Left lung (tissue), 10 donors: ENCODE results near the gene SELENOS. TPM values are rescaled to one million over a fixed set of nuclear protein-coding genes. Genes with fewer than 3 reads are reported as not detected.

Experiments used
- ATAC-seq: fragments of 200-7000 bp; cut with Tn5 transposase; one replicate; pipeline ENCODE4 v1.9.1; 2020; ENCODE audit warnings: moderate library complexity
- DNase-seq, 4 donors: peaks; one replicate each; pipeline ENCODE4 v3.0.0-alpha.2; 2013 to 2020
- H3K27ac ChIP-seq, 2 donors: fragments of 200-600 bp; sonication (generic) in 1 of 2; one replicate each; pipeline versions ENCODE4 v1.5.0 to v1.8.0; 2020 to 2021
- H3K27me3 ChIP-seq, 2 donors: fragments of 200-600 bp; sonication (generic) in 1 of 2; one replicate each; pipeline versions ENCODE4 v1.5.0 to v1.8.0; 2020 to 2021
- H3K36me3 ChIP-seq, 2 donors: fragments of 200-600 bp; sonication (generic) in 1 of 2; one replicate each; pipeline versions ENCODE4 v1.5.0 to v1.8.0; 2020 to 2021
- H3K4me1 ChIP-seq, 2 donors: fragments of 200-600 bp; one replicate each; pipeline ENCODE4 v1.8.0; 2021
- H3K4me3 ChIP-seq, 2 donors: fragments of 200-600 bp; sonication (generic) in 1 of 2; one replicate each; pipeline versions ENCODE4 v1.5.0 to v1.8.0; 2020 to 2021; ENCODE audit warnings: mild to moderate bottlenecking in 1 of 2
- H3K9me3 ChIP-seq, 2 donors: fragments of 200-600 bp; sonication (generic) in 1 of 2; one replicate each; pipeline versions ENCODE4 v1.5.0 to v1.8.0; 2020 to 2021
- intact Hi-C, 2 donors: fragments of 100-400 bp; cut with DNase I; formaldehyde crosslinking; loops; one replicate each; pipeline versions ENCODE4 v1.11.2 to v1.14.2; 2022
- polyA plus RNA-seq, 6 donors: library from polyadenylated mRNA; unstranded; fragments of 120-200 nt; gene quantifications; one replicate each; pipeline ENCODE4 v1.2.1, GENCODE V29; 2013; ENCODE audit not compliant: insufficient read length in 6 of 6
- total RNA-seq, 2 donors: library from RNA; stranded (reverse); fragmentation: NEBNext Ultra II Directional; extraction: Animal tissue kit (Norgen Biotek cat#: 25700); gene quantifications; one replicate each; pipeline ENCODE4 v1.2.1, GENCODE V29; 2021
- TF ChIP-seq, protein P1 (sequence below), 2 donors: fragments of 200-600 bp; sonication (generic) in 1 of 2; IDR thresholded peaks; one replicate each; pipeline versions ENCODE4 v1.5.0 to v1.8.0; 2021; ENCODE audit warnings: antibody characterized with exemption in 2 of 2
- donor health status: DM: no; HTN: yes; CAD: no.
- donor health status: DM: no; HTN: no; CAD: no.

SELENOS gene
- total and polyA plus RNA-seq, 8 donors, result 43.7 to 78.7 (median 49.0) TPM

DNA sequence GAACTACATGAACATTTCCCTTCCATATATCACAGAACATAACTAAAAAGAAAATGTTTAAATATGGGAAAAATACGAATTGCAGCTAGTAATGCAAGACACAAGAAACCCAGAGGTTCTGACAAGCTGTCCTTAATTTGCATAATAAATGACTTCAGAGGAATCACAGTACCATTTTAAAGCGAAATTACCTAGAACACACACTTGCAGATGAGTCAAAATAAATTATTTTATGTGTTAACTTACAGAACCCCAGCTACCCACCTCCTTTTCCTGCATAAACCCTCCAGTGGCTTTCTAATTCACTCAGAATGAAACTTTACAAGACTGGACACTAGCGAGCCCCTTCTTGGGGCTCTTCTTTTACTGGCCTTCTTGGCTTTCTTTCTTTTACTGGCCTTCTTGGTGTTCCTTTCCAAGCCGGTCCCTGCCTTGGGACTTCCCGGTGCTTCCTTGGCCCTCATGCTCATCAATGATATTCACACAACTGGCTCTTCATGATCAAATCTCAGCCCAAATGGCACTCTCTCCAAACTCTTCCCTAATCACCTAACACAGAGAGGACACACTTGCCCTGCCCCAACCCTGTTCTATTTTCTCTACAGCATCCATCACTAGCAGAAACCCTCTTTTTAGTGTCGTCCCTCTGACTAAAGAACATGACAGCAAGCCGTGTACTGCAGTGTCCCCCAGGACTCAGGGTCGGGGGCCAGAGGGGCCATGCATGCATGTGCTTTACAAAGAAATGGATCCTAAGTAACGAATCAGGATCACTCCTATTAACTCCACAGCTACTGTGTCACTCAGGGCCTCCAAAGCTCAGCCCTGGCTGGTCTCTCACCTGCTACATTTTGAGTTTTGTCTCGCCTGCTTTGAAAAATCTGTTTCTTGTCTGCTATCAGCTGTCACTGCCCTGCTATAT is 30.2 kb downstream of the SELENOS start:
- peak overlapping the region in 1 of 2 donors; percentile 60 for H3K27ac ChIP-seq

DNA sequence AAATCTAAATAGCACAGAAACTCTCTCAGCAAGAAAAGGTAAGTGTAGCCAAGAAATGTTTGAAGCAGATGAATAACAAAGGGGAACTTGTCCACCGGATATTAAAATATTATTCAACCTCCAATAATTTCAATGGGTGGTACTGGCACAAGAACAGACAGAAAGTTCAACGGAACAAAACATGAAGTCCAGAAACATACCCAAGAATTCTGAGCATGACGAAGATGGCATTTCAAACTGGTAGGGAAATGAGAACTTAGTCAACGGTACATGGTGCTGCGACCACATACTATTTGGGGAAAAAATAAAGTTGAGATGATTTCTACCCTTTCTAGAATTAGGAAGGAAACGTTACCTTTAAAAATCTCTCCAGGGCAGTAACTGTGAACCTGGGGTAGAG is 30.9 kb downstream of the SELENOS start:
- Histone ChIP-seq H3K4me1 (peaks cover 58 to 94% of the 10 kb centered on the region in 2 donors), H3K36me3 (no peaks in the 10 kb centered on the region), H3K4me3 (no peak overlapping the region), H3K27ac (peak overlapping the region in 1 of 2 donors; percentile 60), H3K9me3 (no peaks in the 10 kb centered on the region), H3K27me3 (no peaks in the 10 kb centered on the region)
- ATAC-seq, result no peak
- TF ChIP-seq, protein P1, sequence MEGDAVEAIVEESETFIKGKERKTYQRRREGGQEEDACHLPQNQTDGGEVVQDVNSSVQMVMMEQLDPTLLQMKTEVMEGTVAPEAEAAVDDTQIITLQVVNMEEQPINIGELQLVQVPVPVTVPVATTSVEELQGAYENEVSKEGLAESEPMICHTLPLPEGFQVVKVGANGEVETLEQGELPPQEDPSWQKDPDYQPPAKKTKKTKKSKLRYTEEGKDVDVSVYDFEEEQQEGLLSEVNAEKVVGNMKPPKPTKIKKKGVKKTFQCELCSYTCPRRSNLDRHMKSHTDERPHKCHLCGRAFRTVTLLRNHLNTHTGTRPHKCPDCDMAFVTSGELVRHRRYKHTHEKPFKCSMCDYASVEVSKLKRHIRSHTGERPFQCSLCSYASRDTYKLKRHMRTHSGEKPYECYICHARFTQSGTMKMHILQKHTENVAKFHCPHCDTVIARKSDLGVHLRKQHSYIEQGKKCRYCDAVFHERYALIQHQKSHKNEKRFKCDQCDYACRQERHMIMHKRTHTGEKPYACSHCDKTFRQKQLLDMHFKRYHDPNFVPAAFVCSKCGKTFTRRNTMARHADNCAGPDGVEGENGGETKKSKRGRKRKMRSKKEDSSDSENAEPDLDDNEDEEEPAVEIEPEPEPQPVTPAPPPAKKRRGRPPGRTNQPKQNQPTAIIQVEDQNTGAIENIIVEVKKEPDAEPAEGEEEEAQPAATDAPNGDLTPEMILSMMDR (IDR thresholded peaks at IDR 0.05), result no peak
- intact Hi-C loops, result loop anchor here in 1 of 2 donors (10.0 kb wide), 1 partner anchor 52 kb away; no protein-coding TSS in a partner anchor
- no peak for DNase-seq

More for the DNA sequence above, 30.2 kb downstream of the SELENOS start:
- intact Hi-C loops, result loop anchor here in 1 of 2 donors (10.0 kb wide), 1 partner anchor 52 kb away; no protein-coding TSS in a partner anchor
- Histone ChIP-seq H3K27me3 (no peaks in the 10 kb centered on the region), H3K36me3 (no peaks in the 10 kb centered on the region), H3K4me3 (no peak overlapping the region), H3K4me1 (peaks cover 53 to 87% of the 10 kb centered on the region in 2 donors), H3K9me3 (no peaks in the 10 kb centered on the region)
- ATAC-seq (no peak), DNase-seq (no peak)
- TF ChIP-seq, protein P1 (IDR thresholded peaks at IDR 0.05), result no peak

DNA sequence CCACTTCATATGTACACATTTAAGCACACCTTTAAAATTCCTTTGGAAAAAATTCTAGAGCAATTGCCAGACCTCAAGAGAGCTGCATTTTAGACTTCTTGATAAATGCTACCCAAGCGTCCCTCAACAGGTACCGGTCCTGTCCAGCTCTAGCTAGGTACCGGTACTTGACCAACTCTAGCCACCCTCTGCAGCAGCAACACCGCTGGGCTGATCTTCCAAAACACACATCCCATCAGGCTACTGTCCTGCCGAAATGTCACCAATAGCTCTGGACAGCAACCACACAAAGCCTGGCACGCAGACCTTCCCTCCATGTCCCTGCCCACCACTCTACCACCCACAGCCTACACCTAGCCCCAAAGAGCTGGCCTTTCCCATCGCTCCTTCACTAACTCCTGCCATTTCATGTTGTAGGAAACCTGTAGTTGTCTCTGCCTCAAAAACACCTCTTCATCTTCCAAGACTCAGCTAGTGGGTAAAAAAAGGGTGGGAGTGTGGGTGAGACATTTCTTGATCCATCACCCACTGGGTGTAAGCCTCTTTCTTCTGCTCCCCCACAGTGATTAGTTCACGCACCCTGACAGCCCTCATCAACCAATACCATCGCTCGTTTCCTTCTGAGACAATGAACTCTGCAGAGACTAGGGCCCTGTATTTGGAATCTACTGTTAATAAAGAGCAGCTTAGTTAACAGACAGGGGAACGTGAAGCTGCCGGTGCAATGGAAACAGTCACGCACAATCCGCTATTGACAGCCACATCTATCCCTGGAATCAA is 32.2 kb downstream of the SELENOS start:
- ATAC-seq (no peak), DNase-seq (no peak)
- TF ChIP-seq, protein P1 (IDR thresholded peaks at IDR 0.05), result no peak
- no peaks in the 10 kb centered on the region for H3K36me3 ChIP-seq
- no peak overlapping the region for H3K4me3 ChIP-seq
- H3K27ac ChIP-seq, result peak overlapping the region in 1 of 2 donors; percentile 85
- intact Hi-C loops, result loop anchor here in 1 of 2 donors (10.0 kb wide), 1 partner anchor 50 kb away; no protein-coding TSS in a partner anchor
- peaks cover 58 to 100% of the 10 kb centered on the region in 2 donors for H3K4me1 ChIP-seq
- H3K9me3 ChIP-seq, result no peaks in the 10 kb centered on the region
- no peaks in the 10 kb centered on the region for H3K27me3 ChIP-seq

DNA sequence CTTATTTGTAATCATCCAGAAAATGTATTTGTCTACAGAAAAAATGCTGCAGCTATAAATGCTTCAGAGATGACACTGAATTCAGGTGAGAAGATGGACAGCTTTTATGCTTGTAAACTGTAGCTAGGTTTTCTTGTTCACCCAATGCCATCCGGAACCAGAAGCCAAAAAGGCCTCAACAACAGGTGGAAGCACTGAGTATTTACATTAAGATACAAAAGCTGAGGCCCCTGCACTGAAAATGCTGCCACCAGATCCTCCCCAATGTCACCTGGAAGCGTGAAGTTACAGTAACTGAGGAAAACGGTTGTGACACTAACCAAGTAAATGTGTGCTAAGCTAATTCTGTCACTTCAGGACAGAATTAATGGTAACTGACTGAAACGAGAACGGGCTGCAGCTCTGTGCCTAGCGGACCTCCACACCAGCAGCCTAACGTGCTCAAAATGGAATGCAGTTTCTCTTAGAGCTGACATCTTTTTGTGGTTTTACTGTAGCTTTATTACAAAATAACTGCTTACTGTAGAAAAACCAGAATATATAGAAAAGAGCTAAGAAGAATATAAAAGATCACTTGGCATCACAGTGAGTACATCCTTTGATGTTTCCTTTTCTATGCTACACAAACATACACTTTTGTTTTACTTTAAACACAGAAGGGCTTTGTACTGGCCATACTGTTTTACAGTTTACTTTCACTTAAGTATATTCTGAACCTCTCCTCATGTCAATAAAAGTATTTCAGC is 33.1 kb downstream of the SELENOS start:
- TF ChIP-seq, protein P1 (IDR thresholded peaks at IDR 0.05), result no peak
- peaks cover 62 to 100% of the 10 kb centered on the region in 2 donors for H3K4me1 ChIP-seq
- ATAC-seq (no peak), DNase-seq (no peak)
- no peaks in the 10 kb centered on the region for H3K9me3 ChIP-seq
- peak overlapping the region in 1 of 2 donors; percentile 85 for H3K27ac ChIP-seq
- H3K27me3 ChIP-seq, result no peaks in the 10 kb centered on the region
- intact Hi-C loops, result loop anchor here in 1 of 2 donors (10.0 kb wide), 1 partner anchor 49 kb away; no protein-coding TSS in a partner anchor
- H3K36me3 ChIP-seq, result no peaks in the 10 kb centered on the region
- H3K4me3 ChIP-seq, result no peak overlapping the region
